DND-41 (cell line): ENCODE data around the gene HNF1B.

Experiments used
- ATAC-seq: fragments of 200-7000 bp; cut with Tn5 transposase; 3 replicates; pipeline ENCODE4 v1.9.1; 2021; ENCODE audit warnings: low read depth; ENCODE audit not compliant: insufficient read depth
- DNase-seq: peaks from one replicate; pipeline ENCODE4 v3.0.0-alpha.2; 2020
- H2AFZ ChIP-seq: 2 replicates; pipeline ENCODE4 v1.6.0; 2012; ENCODE audit warnings: low read depth, low read length
- H3K27ac ChIP-seq: 2 replicates; pipeline ENCODE4 v1.5.1; 2012; ENCODE audit warnings: low read length, inconsistent platforms
- H3K27me3 ChIP-seq: fragments of 200-600 bp; sonication (generic); 2 replicates; pipeline ENCODE4 v1.6.0; 2012; ENCODE audit warnings: low read length, mild to moderate bottlenecking, inconsistent platforms; ENCODE audit not compliant: insufficient read depth, poor library complexity
- H3K36me3 ChIP-seq: 2 replicates; pipeline ENCODE4 v1.5.1; 2012; ENCODE audit warnings: low read length, inconsistent platforms; ENCODE audit not compliant: insufficient read depth
- H3K4me1 ChIP-seq: 2 replicates; pipeline ENCODE4 v1.5.1; 2012; ENCODE audit warnings: mild to moderate bottlenecking, low read length; ENCODE audit not compliant: insufficient read depth
- H3K4me2 ChIP-seq: 2 replicates; pipeline ENCODE4 v1.6.0; 2012; ENCODE audit warnings: mild to moderate bottlenecking, moderate library complexity, low read length, inconsistent platforms; ENCODE audit not compliant: insufficient read depth
- H3K4me3 ChIP-seq, 2 experiments: fragments of 200-600 bp in 1 of 2; shearing (Covaris generic) in 1 of 2; 2 replicates each; pipeline ENCODE4 v1.5.1; 2012 to 2016; ENCODE audit warnings: inconsistent platforms in 2 of 2, low read length in 2 of 2, mild to moderate bottlenecking in 2 of 2, low read depth in 1 of 2, moderate library complexity in 1 of 2
- H3K79me2 ChIP-seq: 2 replicates; pipeline ENCODE4 v1.6.0; 2012; ENCODE audit warnings: low read length, inconsistent platforms; ENCODE audit not compliant: insufficient read depth
- H3K9ac ChIP-seq: 2 replicates; pipeline ENCODE4 v1.6.0; 2012; ENCODE audit warnings: low read depth, mild to moderate bottlenecking, inconsistent platforms, low read length, moderate library complexity
- H3K9me3 ChIP-seq: 2 replicates; pipeline ENCODE4 v1.5.1; 2012; ENCODE audit warnings: low read length, moderate library complexity, mild to moderate bottlenecking, inconsistent platforms; ENCODE audit not compliant: insufficient read depth, severe bottlenecking
- H4K20me1 ChIP-seq: 2 replicates; pipeline ENCODE4 v1.6.0; 2012; ENCODE audit warnings: low read length; ENCODE audit not compliant: insufficient read depth
- CTCF ChIP-seq: IDR thresholded peaks from 2 replicates; pipeline ENCODE4 v1.5.1; 2012; ENCODE audit warnings: borderline replicate concordance, low read length, moderate library complexity, mild to moderate bottlenecking; ENCODE audit not compliant: poor library complexity, severe bottlenecking; ENCODE audit errors: extremely low read depth
- EZH2 ChIP-seq: IDR thresholded peaks from 3 replicates; pipeline ENCODE4 v1.6.1; 2012; ENCODE audit warnings: borderline replicate concordance, low read depth, mild to moderate bottlenecking, moderate library complexity, low read length, inconsistent platforms; ENCODE audit not compliant: severe bottlenecking

The HNF1B gene

GRCh38 chr17:37750292-37750691 is 5.4 kb upstream of the HNF1B start:
- ATAC-seq (no peak), DNase-seq (no peak)
- Histone ChIP-seq H3K36me3 (no peaks in the 10 kb centered on the region), H3K27ac (no peak overlapping the region), H3K4me2 (no peak overlapping the region), H3K9ac (no peak overlapping the region), H3K4me3 (no peak overlapping the region), H3K79me2 (no peaks in the 10 kb centered on the region), H3K4me1 (no peaks in the 10 kb centered on the region), H3K27me3 (peaks cover 12% of the 10 kb centered on the region), H4K20me1 (no peaks in the 10 kb centered on the region), H2AFZ (no peak overlapping the region), H3K9me3 (no peaks in the 10 kb centered on the region)
- TF ChIP-seq CTCF (no peak), EZH2 (no peak)

GRCh38 chr17:37747222-37747621 is 2.4 kb upstream of the HNF1B start:
- Histone ChIP-seq H3K4me3 (no peak overlapping the region), H3K27me3 (peaks cover 12% of the 10 kb centered on the region), H3K36me3 (no peaks in the 10 kb centered on the region), H3K9ac (no peak overlapping the region), H3K79me2 (no peaks in the 10 kb centered on the region), H4K20me1 (no peaks in the 10 kb centered on the region), H3K9me3 (no peaks in the 10 kb centered on the region), H3K4me1 (no peaks in the 10 kb centered on the region), H3K4me2 (no peak overlapping the region), H3K27ac (no peak overlapping the region), H2AFZ (no peak overlapping the region)
- TF ChIP-seq CTCF (no peak), EZH2 (no peak)
- no peak for ATAC-seq
- DNase-seq = no peak

GRCh38 chr17:37746617-37747016 is 1.8 kb upstream of the HNF1B start:
- Histone ChIP-seq H3K27ac (no peak overlapping the region), H3K9me3 (no peaks in the 10 kb centered on the region), H3K79me2 (no peaks in the 10 kb centered on the region), H4K20me1 (no peaks in the 10 kb centered on the region), H3K4me2 (no peak overlapping the region), H3K27me3 (peaks cover 12% of the 10 kb centered on the region), H3K4me1 (no peaks in the 10 kb centered on the region), H3K9ac (no peak overlapping the region), H3K4me3 (no peak overlapping the region), H2AFZ (no peak overlapping the region), H3K36me3 (no peaks in the 10 kb centered on the region)
- ATAC-seq = no peak
- no peak for DNase-seq
- TF ChIP-seq EZH2 (no peak), CTCF (no peak)

GRCh38 chr17:37745801-37746426 is 1.1 kb upstream of the HNF1B start:
- no peak overlapping the region for H3K9ac ChIP-seq
- no peak overlapping the region for H3K27ac ChIP-seq
- no peak overlapping the region for H3K4me3 ChIP-seq
- no peaks in the 10 kb centered on the region for H3K79me2 ChIP-seq
- H3K4me1 ChIP-seq = no peaks in the 10 kb centered on the region
- H3K4me2 ChIP-seq = no peak overlapping the region
- no peaks in the 10 kb centered on the region for H3K36me3 ChIP-seq
- no peaks in the 10 kb centered on the region for H3K9me3 ChIP-seq
- H4K20me1 ChIP-seq = no peaks in the 10 kb centered on the region
- no peak overlapping the region for H2AFZ ChIP-seq
- TF ChIP-seq EZH2 = no peak
- TF ChIP-seq CTCF = no peak
- ATAC-seq = no peak
- DNase-seq = no peak
- H3K27me3 ChIP-seq = peaks cover 12% of the 10 kb centered on the region
